Mesendoderm (in vitro differentiated cells): ENCODE results near the gene GDPD2.

Experiments used
- DNase-seq: peaks from one replicate; pipeline ENCODE4 v3.0.0; 2013
- H2AK5ac ChIP-seq: 2 replicates; pipeline ENCODE4 v1.6.1; 2013; ENCODE audit warnings: low read length, inconsistent platforms
- H2BK120ac ChIP-seq: 2 replicates; pipeline ENCODE4 v1.6.1; 2013; ENCODE audit warnings: low read depth, mild to moderate bottlenecking, low read length, moderate library complexity, mixed read lengths
- H2BK15ac ChIP-seq: replicated peaks from 2 replicates; pipeline ENCODE4 v1.6.1; 2013; ENCODE audit warnings: low read depth, mild to moderate bottlenecking, moderate library complexity
- H2BK5ac ChIP-seq: 2 replicates; pipeline ENCODE4 v1.6.1; 2013; ENCODE audit warnings: low read length, inconsistent platforms
- H3K18ac ChIP-seq: 2 replicates; pipeline ENCODE4 v1.6.1; 2013; ENCODE audit warnings: mild to moderate bottlenecking, low read length, mixed read lengths
- H3K23ac ChIP-seq: one replicate; pipeline ENCODE4 v1.6.1; 2013; ENCODE audit warnings: low read length
- H3K27ac ChIP-seq: 2 replicates; pipeline ENCODE4 v1.5.1; 2013; ENCODE audit warnings: low read depth, mild to moderate bottlenecking, inconsistent platforms, low read length, moderate library complexity
- H3K27me3 ChIP-seq: 2 replicates; pipeline ENCODE4 v1.6.1; 2013; ENCODE audit warnings: low read length, control low read depth, mild to moderate bottlenecking, inconsistent platforms; ENCODE audit not compliant: insufficient read depth, poor library complexity
- H3K36me3 ChIP-seq: 2 replicates; pipeline ENCODE4 v1.6.1; 2013; ENCODE audit warnings: low read length, inconsistent platforms; ENCODE audit not compliant: control insufficient read depth, insufficient read depth
- H3K4ac ChIP-seq: one replicate; pipeline ENCODE4 v1.6.1; 2013; ENCODE audit warnings: low read depth, mild to moderate bottlenecking, low read length, moderate library complexity
- H3K4me1 ChIP-seq: 2 replicates; pipeline ENCODE4 v1.6.1; 2013; ENCODE audit warnings: low read depth, low read length, inconsistent platforms; ENCODE audit not compliant: control insufficient read depth
- H3K4me2 ChIP-seq: 2 replicates; pipeline ENCODE4 v1.6.1; 2013; ENCODE audit warnings: low read length
- H3K4me3 ChIP-seq: 2 replicates; pipeline ENCODE4 v1.5.1; 2013; ENCODE audit warnings: mild to moderate bottlenecking, low read length
- H3K56ac ChIP-seq: one replicate; pipeline ENCODE4 v1.6.1; 2013; ENCODE audit warnings: low read length
- H3K79me1 ChIP-seq: 2 replicates; pipeline ENCODE4 v1.6.1; 2013; ENCODE audit warnings: low read length, inconsistent platforms
- H3K79me2 ChIP-seq: 2 replicates; pipeline ENCODE4 v1.6.1; 2013; ENCODE audit warnings: mild to moderate bottlenecking, low read length; ENCODE audit not compliant: control insufficient read depth, insufficient read depth
- H3K9ac ChIP-seq: 2 replicates; pipeline ENCODE4 v1.6.1; 2013; ENCODE audit warnings: low read length, inconsistent platforms
- H4K5ac ChIP-seq: one replicate; pipeline ENCODE4 v1.6.1; 2013; ENCODE audit warnings: low read length
- H4K8ac ChIP-seq: one replicate; pipeline ENCODE4 v1.6.1; 2013; ENCODE audit warnings: low read depth, mild to moderate bottlenecking, control low read depth, low read length, moderate library complexity
- WGBS: extraction: QIAGEN DNeasy Blood & Tissue Kit; methylation state at CpG from one replicate; pipeline ENCODE4 v1.1.7; 2013; ENCODE audit warnings: low lambda C conversion rate, missing lambda C conversion rate; ENCODE audit not compliant: insufficient coverage; ENCODE audit errors: extremely low coverage; 5-methylcytosine and 5-hydroxymethylcytosine counted together

Gene GDPD2

GRCh38 chrX:70410921-70411320 lies 12.2 kb upstream of the GDPD2 start:
- Histone ChIP-seq H2AK5ac (no peak overlapping the region), H3K79me2 (no peaks in the 10 kb centered on the region), H3K27ac (no peak overlapping the region), H2BK15ac (no peak overlapping the region), H3K27me3 (no peaks in the 10 kb centered on the region), H3K4me1 (no peaks in the 10 kb centered on the region), H3K36me3 (no peaks in the 10 kb centered on the region), H2BK5ac (no peak overlapping the region), H3K56ac (no peak overlapping the region), H3K18ac (no peak overlapping the region), H3K4me3 (no peak overlapping the region), H2BK120ac (no peak overlapping the region), H4K5ac (no peak overlapping the region), H3K79me1 (no peaks in the 10 kb centered on the region), H3K9ac (no peak overlapping the region), H4K8ac (no peak overlapping the region), H3K23ac (no peak overlapping the region), H3K4ac (no peak overlapping the region), H3K4me2 (no peak overlapping the region)
- DNase-seq = no peak
- no CpG with 5 or more reads among the region's 2 CpGs for WGBS

- Histone ChIP-seq H2AK5ac (no peak overlapping the region), H3K27me3 (no peaks in the 10 kb centered on the region), H3K4me3 (no peak overlapping the region), H3K4me1 (no peaks in the 10 kb centered on the region), H4K8ac (no peak overlapping the region), H3K36me3 (no peaks in the 10 kb centered on the region), H2BK120ac (no peak overlapping the region), H2BK15ac (no peak overlapping the region), H2BK5ac (no peak overlapping the region), H3K4ac (no peak overlapping the region), H3K9ac (no peak overlapping the region), H3K23ac (no peak overlapping the region), H3K27ac (no peak overlapping the region), H3K4me2 (no peak overlapping the region), H3K79me1 (no peaks in the 10 kb centered on the region), H4K5ac (no peak overlapping the region), H3K79me2 (no peaks in the 10 kb centered on the region), H3K56ac (no peak overlapping the region), H3K18ac (no peak overlapping the region)
- DNase-seq = no peak
- WGBS = no CpG with 5 or more reads among the region's 3 CpGs
Measured at GRCh38 chrX:70411475-70411874, 11.6 kb upstream of the GDPD2 start.

- no peak overlapping the region for H2BK5ac ChIP-seq
- no peak overlapping the region for H4K8ac ChIP-seq
- H3K23ac ChIP-seq = no peak overlapping the region
- no peaks in the 10 kb centered on the region for H3K79me1 ChIP-seq
- no peaks in the 10 kb centered on the region for H3K4me1 ChIP-seq
- no peak overlapping the region for H2BK15ac ChIP-seq
- no peak overlapping the region for H4K5ac ChIP-seq
- peak; percentile 5 for DNase-seq
- no peak overlapping the region for H2AK5ac ChIP-seq
- H3K9ac ChIP-seq = no peak overlapping the region
- WGBS = no CpG with 5 or more reads among the region's 2 CpGs
- no peak overlapping the region for H2BK120ac ChIP-seq
- no peak overlapping the region for H3K4me2 ChIP-seq
- H3K79me2 ChIP-seq = no peaks in the 10 kb centered on the region
- no peak overlapping the region for H3K27ac ChIP-seq
- H3K56ac ChIP-seq = no peak overlapping the region
- no peak overlapping the region for H3K4me3 ChIP-seq
- no peaks in the 10 kb centered on the region for H3K27me3 ChIP-seq
- H3K36me3 ChIP-seq = no peaks in the 10 kb centered on the region
- no peak overlapping the region for H3K4ac ChIP-seq
- no peak overlapping the region for H3K18ac ChIP-seq
Measured at GRCh38 chrX:70421618-70422017, 1.5 kb upstream of the GDPD2 start.

- WGBS = no CpG with 5 or more reads among the region's 10 CpGs
- Histone ChIP-seq H2BK120ac (no peak overlapping the region), H3K4me3 (no peak overlapping the region), H3K79me1 (no peaks in the 10 kb centered on the region), H2AK5ac (no peak overlapping the region), H3K36me3 (no peaks in the 10 kb centered on the region), H3K9ac (no peak overlapping the region), H3K4me1 (no peaks in the 10 kb centered on the region), H2BK5ac (no peak overlapping the region), H4K5ac (no peak overlapping the region), H3K18ac (no peak overlapping the region), H4K8ac (no peak overlapping the region), H3K27ac (no peak overlapping the region), H3K4me2 (no peak overlapping the region), H3K79me2 (no peaks in the 10 kb centered on the region), H3K4ac (no peak overlapping the region), H3K27me3 (no peaks in the 10 kb centered on the region), H3K56ac (no peak overlapping the region), H3K23ac (no peak overlapping the region), H2BK15ac (no peak overlapping the region)
- peak; percentile 28 for DNase-seq
Measured at GRCh38 chrX:70423936-70424675, 992 bp downstream of the GDPD2 start.

GRCh38 chrX:70424801-70425200 lies 1.7 kb downstream of the GDPD2 start:
- no peak overlapping the region for H3K4me3 ChIP-seq

More at GRCh38 chrX:70424801-70425200, 1.7 kb downstream of the GDPD2 start:
- H4K5ac ChIP-seq = no peak overlapping the region
- H2BK5ac ChIP-seq = no peak overlapping the region
- no peak overlapping the region for H2BK120ac ChIP-seq
- H3K9ac ChIP-seq = no peak overlapping the region
- no peaks in the 10 kb centered on the region for H3K79me2 ChIP-seq
- H3K79me1 ChIP-seq = no peaks in the 10 kb centered on the region
- no peaks in the 10 kb centered on the region for H3K36me3 ChIP-seq
- H3K4ac ChIP-seq = no peak overlapping the region
- H3K23ac ChIP-seq = no peak overlapping the region
- no peak for DNase-seq
- H3K18ac ChIP-seq = no peak overlapping the region
- no peak overlapping the region for H2AK5ac ChIP-seq
- no peak overlapping the region for H3K4me2 ChIP-seq
- H2BK15ac ChIP-seq = no peak overlapping the region
- no peak overlapping the region for H3K56ac ChIP-seq
- no peak overlapping the region for H3K27ac ChIP-seq
- no CpG with 5 or more reads among the region's 10 CpGs for WGBS
- no peaks in the 10 kb centered on the region for H3K27me3 ChIP-seq
- H3K4me1 ChIP-seq = no peaks in the 10 kb centered on the region
- H4K8ac ChIP-seq = no peak overlapping the region
